GM12865 (cell line): Measurements from ENCODE around the gene MYPN.
A peak's percentile ranks its signal among the peaks of the same experiment; 100 is the strongest.

Source experiments
- DNase-seq: peaks from one replicate; pipeline ENCODE4 v3.0.0; 2010; ENCODE audit warnings: low read depth
- H3K4me3 ChIP-seq: 2 replicates; pipeline ENCODE4 v1.5.1; 2011; ENCODE audit warnings: mild to moderate bottlenecking, low read depth, low read length, control low read depth
- CTCF ChIP-seq: IDR thresholded peaks from 2 replicates; pipeline ENCODE4 v1.5.1; 2011; ENCODE audit warnings: low read length, control low read depth, low read depth, inconsistent platforms; ENCODE audit not compliant: insufficient read depth; ENCODE audit errors: missing control alignments

Gene MYPN

GRCh38 chr10:68171539-68172080, 62.3 kb downstream of the MYPN start:
- DNase-seq = no peak
- H3K4me3 ChIP-seq = no peak overlapping the region
- TF ChIP-seq CTCF = no peak

- no peak overlapping the region for H3K4me3 ChIP-seq
- peak; percentile 13 for DNase-seq
- no peak for TF ChIP-seq CTCF
Measured at GRCh38 chr10:68172324-68172723, 63.0 kb downstream of the MYPN start.

- H3K4me3 ChIP-seq = no peak overlapping the region
- TF ChIP-seq CTCF = no peak
- no peak for DNase-seq
Measured at GRCh38 chr10:68175949-68176348, 66.7 kb downstream of the MYPN start.

- TF ChIP-seq CTCF = no peak
- H3K4me3 ChIP-seq = no peak overlapping the region
- no peak for DNase-seq
Measured at GRCh38 chr10:68176797-68177196, 67.5 kb downstream of the MYPN start.

- TF ChIP-seq CTCF = no peak
- DNase-seq = no peak
- no peak overlapping the region for H3K4me3 ChIP-seq
Measured at GRCh38 chr10:68178592-68178991, 69.3 kb downstream of the MYPN start.

GRCh38 chr10:68179016-68179415, 69.7 kb downstream of the MYPN start:
- no peak for TF ChIP-seq CTCF
- no peak for DNase-seq
- no peak overlapping the region for H3K4me3 ChIP-seq

- DNase-seq = no peak
- no peak for TF ChIP-seq CTCF
- no peak overlapping the region for H3K4me3 ChIP-seq
Measured at GRCh38 chr10:68180490-68180889, 71.2 kb downstream of the MYPN start.
